Spinal cord (tissue), 10 donors: ENCODE measurements around the gene TMEM18. TPM values are rescaled to one million over a fixed set of nuclear protein-coding genes. Genes with fewer than 3 reads are reported as not detected.
A peak's percentile ranks its signal among the peaks of the same experiment; 100 is the strongest.

Experiments
- DNase-seq, 6 donors: peaks; one replicate each; pipeline versions ENCODE4 v3.0.0 to v3.0.0-alpha.2; 2013 to 2015; ENCODE audit warnings: low spot score in 6 of 6, low read depth in 4 of 6
- H3K27ac ChIP-seq: one replicate; pipeline ENCODE4 v1.5.1; 2013; ENCODE audit warnings: low read depth, low read length, control low read depth
- H3K27me3 ChIP-seq: one replicate; pipeline ENCODE4 v1.6.1; 2013; ENCODE audit warnings: low read length; ENCODE audit not compliant: control insufficient read depth, insufficient read depth
- H3K36me3 ChIP-seq: one replicate; pipeline ENCODE4 v1.6.1; 2013; ENCODE audit warnings: low read length; ENCODE audit not compliant: control insufficient read depth, insufficient read depth
- H3K4me1 ChIP-seq: one replicate; pipeline ENCODE4 v1.6.1; 2013; ENCODE audit warnings: low read length; ENCODE audit not compliant: control insufficient read depth, insufficient read depth
- H3K4me3 ChIP-seq: one replicate; pipeline ENCODE4 v1.5.1; 2013; ENCODE audit warnings: low read depth, low read length, control low read depth
- H3K9me3 ChIP-seq: one replicate; pipeline ENCODE4 v1.6.1; 2013; ENCODE audit warnings: low read length; ENCODE audit not compliant: control insufficient read depth, insufficient read depth
- WGBS: methylation state at CpG from one replicate; pipeline ENCODE4 v1.1.5; 2013; ENCODE audit warnings: missing lambda C conversion rate; ENCODE audit not compliant: insufficient coverage; 5-methylcytosine and 5-hydroxymethylcytosine counted together
- polyA plus RNA-seq, 2 donors: library from polyadenylated mRNA; unstranded; fragments of 120-200 nt; gene quantifications; one replicate each; pipeline ENCODE4 v1.2.1, GENCODE V29; 2013; ENCODE audit not compliant: insufficient read length in 2 of 2
- total RNA-seq, 2 donors: library from RNA; depleted of rRNA in 1 of 2; stranded (reverse); fragments of 120-200 nt in 1 of 2; fragments of >200 nt in 1 of 2; gene quantifications; one replicate each; pipeline versions ENCODE4 v1.2.3 to v1.2.4, GENCODE V29; 2013 to 2014
- donor health status: healthy.

The TMEM18 gene
- total and polyA plus RNA-seq, 4 donors = 29.3 to 55.6 (median 50.4) TPM

DNA sequence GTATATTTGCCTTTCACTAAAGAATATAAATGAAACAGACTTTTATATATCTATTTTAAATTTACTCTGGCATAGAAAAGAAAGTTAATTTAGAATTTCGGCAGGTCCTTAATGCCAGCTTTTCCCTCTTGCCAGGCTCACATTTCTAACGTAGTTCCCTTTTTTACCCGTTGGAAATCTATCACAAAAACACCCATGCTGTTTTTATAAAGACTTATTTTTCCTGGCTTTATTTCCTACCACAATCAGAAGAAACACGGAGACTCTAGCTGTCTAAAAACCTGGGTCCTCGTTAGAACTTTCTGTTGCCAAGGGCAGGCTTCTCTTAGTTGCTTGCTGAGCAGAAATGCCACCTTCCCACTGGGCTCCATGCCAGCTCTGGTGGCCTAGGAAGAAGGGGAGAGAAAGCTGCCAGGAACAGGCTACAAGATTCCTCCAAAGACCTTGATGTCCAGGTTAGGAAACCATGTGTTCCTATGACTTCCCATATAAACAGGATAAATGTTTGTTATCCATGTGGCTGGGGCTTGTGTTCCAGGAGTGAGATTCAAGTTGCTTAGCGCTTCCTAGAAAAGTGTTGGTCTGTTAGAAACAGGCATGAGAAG, 17.8 kb upstream of the TMEM18 start:
- peak in 2 of 6 donors; percentile 54 to 76 for DNase-seq
- peak overlapping the region; percentile 33 for H3K27ac ChIP-seq
- no peaks in the 10 kb centered on the region for H3K9me3 ChIP-seq
- H3K27me3 ChIP-seq = no peaks in the 10 kb centered on the region
- WGBS = 14% methylated on average over 3 of the region's 6 CpGs
- no peaks in the 10 kb centered on the region for H3K36me3 ChIP-seq
- no peak overlapping the region for H3K4me3 ChIP-seq
- peaks cover 3% of the 10 kb centered on the region for H3K4me1 ChIP-seq

GRCh38 chr2:694174-694573, 17.0 kb upstream of the TMEM18 start:
- no peak for DNase-seq
- Histone ChIP-seq H3K36me3 (no peaks in the 10 kb centered on the region), H3K27ac (no peak overlapping the region), H3K4me3 (no peak overlapping the region), H3K27me3 (no peaks in the 10 kb centered on the region), H3K4me1 (peaks cover 3% of the 10 kb centered on the region), H3K9me3 (no peaks in the 10 kb centered on the region)
- WGBS = no CpG with 5 or more reads among the region's 2 CpGs

DNA sequence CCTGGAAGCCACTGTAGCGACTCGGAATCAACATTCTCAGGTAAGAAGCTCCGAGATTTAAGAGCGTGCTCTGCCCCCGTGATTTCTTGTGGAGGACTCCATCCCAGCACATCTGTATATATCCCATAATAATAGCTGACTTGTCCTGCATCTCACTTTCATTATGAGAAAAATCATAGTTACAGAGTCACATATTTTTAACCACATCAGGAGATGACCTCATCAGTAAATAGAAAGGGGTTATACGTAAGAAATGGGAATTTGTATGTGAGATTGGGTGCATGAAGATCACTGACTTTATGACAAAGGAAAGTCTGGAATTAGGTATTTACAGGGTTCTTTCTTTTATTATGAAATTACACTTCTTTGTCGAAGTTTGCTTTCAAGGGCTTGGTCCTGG, 16.4 kb upstream of the TMEM18 start:
- Histone ChIP-seq H3K4me3 (no peak overlapping the region), H3K36me3 (no peaks in the 10 kb centered on the region), H3K9me3 (no peaks in the 10 kb centered on the region), H3K4me1 (peaks cover 3% of the 10 kb centered on the region), H3K27me3 (no peaks in the 10 kb centered on the region), H3K27ac (no peak overlapping the region)
- DNase-seq = no peak
- WGBS = no CpG with 5 or more reads among the region's 7 CpGs

GRCh38 chr2:692767-693166, 15.6 kb upstream of the TMEM18 start:
- no peaks in the 10 kb centered on the region for H3K36me3 ChIP-seq
- DNase-seq = no peak
- WGBS = 89% methylated on average over 8 of the region's 8 CpGs
- peaks cover 3% of the 10 kb centered on the region for H3K4me1 ChIP-seq
- no peak overlapping the region for H3K27ac ChIP-seq
- H3K4me3 ChIP-seq = no peak overlapping the region
- no peaks in the 10 kb centered on the region for H3K9me3 ChIP-seq
- no peaks in the 10 kb centered on the region for H3K27me3 ChIP-seq

DNA sequence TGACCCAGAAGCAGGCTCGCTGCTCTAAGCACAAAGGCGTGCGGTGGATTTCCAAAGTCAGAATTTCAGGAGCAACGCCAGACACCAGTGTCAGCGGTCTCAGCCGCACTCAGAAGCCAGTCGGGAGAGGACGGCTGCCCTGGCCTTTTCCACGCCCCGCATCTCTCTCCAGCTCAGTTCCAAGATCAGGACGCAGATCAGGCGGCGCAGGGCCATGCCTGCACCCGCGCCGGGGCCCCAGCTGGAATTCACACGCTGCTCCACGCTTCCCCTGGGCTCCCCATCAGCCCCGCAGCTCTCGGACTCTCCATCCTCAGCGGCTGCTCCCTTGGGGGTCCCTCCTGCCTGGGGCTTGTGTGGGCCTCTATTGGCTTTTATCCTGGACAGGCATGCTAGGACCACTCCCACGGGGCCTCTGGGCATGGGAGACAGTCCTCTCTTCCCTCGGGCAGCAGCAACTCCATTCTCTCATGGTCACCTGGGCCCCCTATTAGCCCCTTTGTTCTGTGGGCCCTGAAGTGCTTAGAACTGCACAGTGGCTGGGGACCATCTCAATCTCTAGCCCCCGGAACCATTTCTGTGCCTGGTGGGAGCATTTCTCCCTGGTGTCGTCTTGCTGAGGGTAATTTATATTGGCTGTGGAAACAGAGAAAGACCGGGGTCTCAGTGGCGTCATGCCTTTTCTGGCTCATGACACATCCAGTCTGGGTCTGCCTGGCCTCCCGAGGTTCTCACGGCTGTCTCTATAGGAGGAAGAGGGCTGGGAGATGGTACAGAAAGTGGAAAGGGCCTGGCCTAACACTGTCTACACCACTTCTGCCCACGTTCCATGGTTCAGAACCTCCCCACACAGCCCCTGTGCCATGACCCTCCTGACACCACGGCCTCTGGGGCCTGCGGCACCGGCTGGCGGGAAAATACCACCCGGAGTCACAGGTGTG, 14.9 kb upstream of the TMEM18 start:
- no peaks in the 10 kb centered on the region for H3K36me3 ChIP-seq
- H3K27me3 ChIP-seq = no peaks in the 10 kb centered on the region
- H3K4me1 ChIP-seq = peaks cover 3% of the 10 kb centered on the region

GRCh38 chr2:690799-691198, 13.6 kb upstream of the TMEM18 start:
- Histone ChIP-seq H3K4me1 (peaks cover 3% of the 10 kb centered on the region), H3K9me3 (no peaks in the 10 kb centered on the region), H3K4me3 (no peak overlapping the region), H3K27me3 (no peaks in the 10 kb centered on the region), H3K27ac (no peak overlapping the region), H3K36me3 (no peaks in the 10 kb centered on the region)
- 72% methylated on average over 7 of the region's 10 CpGs for WGBS
- DNase-seq = no peak

More for the DNA sequence above, 14.9 kb upstream of the TMEM18 start:
- no peaks in the 10 kb centered on the region for H3K9me3 ChIP-seq
- no peak for DNase-seq
- H3K27ac ChIP-seq = no peak overlapping the region
- no peak overlapping the region for H3K4me3 ChIP-seq
- 81% methylated on average over 33 of the region's 35 CpGs for whole genome bisulfite sequencing

- H3K4me1 ChIP-seq = peaks cover under 1% of the 10 kb centered on the region
- H3K27me3 ChIP-seq = no peaks in the 10 kb centered on the region
- H3K9me3 ChIP-seq = peaks cover 3% of the 10 kb centered on the region
- no peak overlapping the region for H3K4me3 ChIP-seq
- no peaks in the 10 kb centered on the region for H3K36me3 ChIP-seq
- H3K27ac ChIP-seq = no peak overlapping the region
- WGBS = 85% methylated on average over 10 of the region's 19 CpGs
- no peak for DNase-seq
Observed at GRCh38 chr2:689877-690510, 12.8 kb upstream of the TMEM18 start.

- Histone ChIP-seq H3K4me3 (no peak overlapping the region), H3K27ac (no peak overlapping the region), H3K4me1 (no peaks in the 10 kb centered on the region), H3K9me3 (peaks cover 3% of the 10 kb centered on the region), H3K36me3 (no peaks in the 10 kb centered on the region), H3K27me3 (no peaks in the 10 kb centered on the region)
- DNase-seq = no peak
- no CpG with 5 or more reads among the region's 5 CpGs for WGBS
Observed at GRCh38 chr2:689237-689636, 12.0 kb upstream of the TMEM18 start.

DNA sequence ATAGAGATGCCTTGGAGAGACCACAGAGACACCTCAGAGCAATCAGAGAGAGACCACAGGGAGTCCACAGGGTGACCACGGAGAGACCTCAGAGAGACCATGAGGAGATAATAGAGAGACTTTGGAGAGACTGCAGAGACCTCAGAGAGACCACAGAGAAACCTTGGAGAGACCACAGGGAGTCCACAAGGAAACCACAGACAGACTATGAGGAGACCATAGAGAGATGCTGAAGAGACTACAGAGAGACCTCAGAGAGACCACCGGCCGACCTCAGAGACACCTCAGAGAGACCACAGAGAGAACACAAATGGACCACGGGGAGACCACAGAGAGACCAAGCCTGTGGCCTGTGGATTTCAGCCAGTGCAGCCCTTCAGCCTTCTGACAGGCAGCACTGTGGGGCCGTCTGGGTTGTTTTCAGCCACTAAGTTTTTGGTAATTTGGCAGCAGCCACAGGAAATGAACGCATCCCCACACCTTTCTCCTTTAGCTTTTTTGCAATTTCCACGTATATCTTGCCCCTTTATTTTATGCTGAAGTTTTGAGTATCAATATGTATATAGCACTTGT, 11.4 kb upstream of the TMEM18 start:
- WGBS = 67% methylated on average over 5 of the region's 7 CpGs
- H3K4me1 ChIP-seq = no peaks in the 10 kb centered on the region
- H3K27ac ChIP-seq = no peak overlapping the region
- H3K27me3 ChIP-seq = no peaks in the 10 kb centered on the region
- no peaks in the 10 kb centered on the region for H3K36me3 ChIP-seq
- no peak overlapping the region for H3K4me3 ChIP-seq
- DNase-seq = no peak
- peaks cover 3% of the 10 kb centered on the region for H3K9me3 ChIP-seq
